Bronchial smooth muscle cell (primary cell): ENCODE results near the gene SLC35D2. TPM values are rescaled to one million over a fixed set of nuclear protein-coding genes. Genes with fewer than 3 reads are reported as not detected.

ENCODE experiments used
- total RNA-seq: library from RNA; depleted of rRNA; stranded (reverse); fragments of >200 nt; gene quantifications from 2 replicates; pipeline ENCODE4 v1.2.1, GENCODE V29; 2014

The SLC35D2 gene
- total RNA-seq = 13.1 and 18.0 TPM in 2 replicates

DNA sequence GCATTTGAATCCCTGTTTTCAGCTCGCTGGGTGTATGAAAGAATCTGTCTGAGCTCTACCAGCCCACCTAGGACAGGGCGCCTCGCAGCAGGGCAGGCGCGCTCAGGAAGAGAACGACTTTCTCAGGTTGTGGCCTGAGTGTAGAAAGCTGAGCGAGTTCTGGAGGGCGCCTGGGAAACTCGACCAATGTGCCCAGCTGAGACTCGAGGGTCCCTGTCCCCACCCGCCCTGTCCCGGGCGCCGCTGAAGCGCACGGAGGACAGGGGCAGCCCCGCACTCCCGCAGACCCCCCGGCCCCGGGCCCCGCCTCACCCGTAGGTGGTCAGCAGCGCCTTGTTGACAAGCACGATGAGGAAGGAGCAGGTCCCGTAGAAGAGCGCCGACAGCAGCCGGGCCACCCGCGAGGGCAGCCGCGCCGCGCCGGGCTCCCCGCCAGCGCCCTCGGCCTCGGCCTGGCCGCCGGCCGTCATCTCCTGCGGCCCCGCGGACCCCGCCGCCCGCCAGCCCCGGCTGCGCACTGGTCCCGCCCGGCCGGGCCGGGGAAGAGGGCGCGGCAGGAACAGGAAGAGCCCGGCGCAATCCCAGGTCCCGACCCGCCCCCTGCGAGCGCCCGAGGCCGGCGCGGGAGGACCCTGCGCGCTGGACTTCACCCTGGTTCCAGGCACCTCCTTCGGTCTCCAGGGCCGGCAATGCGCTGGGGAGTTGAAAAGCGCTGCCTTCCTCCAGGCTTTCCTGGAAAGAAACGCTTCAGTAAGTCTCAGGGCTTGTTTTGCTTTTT lies at the start of gene SLC35D2:
SLC35D2 (minus strand) TSS at position 547 of the 778 bp plus-strand sequence; CDS start at position 470, 77 bp downstream.

GRCh38 chr9:96418083-96418919 lies 34.8 kb upstream of the SLC35D2 start, which contains the start of gene ZNF367:
TSS of gene ZNF367 (minus strand) at chr9:96418370. CDS start at chr9:96418032, 338 bp downstream.

DNA sequence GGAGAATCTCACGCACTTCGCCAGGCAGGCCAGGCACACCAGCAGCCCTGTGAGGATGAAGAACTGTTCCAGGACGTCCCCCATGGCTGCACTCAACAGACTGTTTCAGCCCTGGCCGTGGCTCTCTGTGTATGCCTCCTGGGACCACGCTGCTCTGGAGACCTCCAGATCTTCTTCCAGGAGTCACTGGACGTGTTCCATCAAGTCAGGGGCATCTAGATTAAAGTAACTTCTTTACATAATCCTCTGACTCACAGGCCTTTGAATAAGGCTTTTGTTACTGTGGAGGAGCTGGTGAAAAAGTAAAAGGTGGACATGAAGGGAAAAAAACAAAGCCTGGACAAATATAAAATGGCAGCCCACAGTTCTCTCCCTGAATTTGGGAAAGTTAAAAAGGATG lies 81.5 kb downstream of the SLC35D2 start, which contains the start of gene HSD17B3:
HSD17B3 (minus strand) TSS at position 156 of the 400 bp plus-strand sequence; CDS start at position 84, 72 bp downstream.

Other genes starting within 250 kb of the SLC35D2 start
- not detected in 2 replicates for gene HSD17B3, start 81.5 kb downstream of the SLC35D2 start, total RNA-seq
- 0.09 and 0.95 TPM in 2 replicates for gene ZNF367, start 34.7 kb upstream of the SLC35D2 start, total RNA-seq
- 14.6 and 25.2 TPM in 2 replicates for gene HABP4, start 66.5 kb upstream of the SLC35D2 start, total RNA-seq
- 29.9 and 42.6 TPM in 2 replicates for gene CDC14B, start 236.1 kb upstream of the SLC35D2 start, total RNA-seq